NOMO-1 (cell line): ENCODE results near the gene GRIP2.
"Not testable (repeated sequence)": the region's sequence is repeated elsewhere in the genome, so short reads cannot be mapped to it uniquely, and the experiment has no call there.

Source experiments
- DNase-seq, 2 experiments: peaks; one replicate each; lab custom pipeline; 2025; ENCODE audit not compliant: unreplicated experiment in 2 of 2; lab: John Stamatoyannopoulos, UW

GRIP2 gene

GRCh38 chr3:14522768-14523167 lies 17.4 kb downstream of the GRIP2 start:
- no peak for DNase-seq

- no peak for DNase-seq
These were observed 17.9 kb downstream of the GRIP2 start for GRCh38 chr3:14522129-14522691.

- DNase-seq: no peak
These were observed 18.5 kb downstream of the GRIP2 start for GRCh38 chr3:14521611-14522010.

DNA sequence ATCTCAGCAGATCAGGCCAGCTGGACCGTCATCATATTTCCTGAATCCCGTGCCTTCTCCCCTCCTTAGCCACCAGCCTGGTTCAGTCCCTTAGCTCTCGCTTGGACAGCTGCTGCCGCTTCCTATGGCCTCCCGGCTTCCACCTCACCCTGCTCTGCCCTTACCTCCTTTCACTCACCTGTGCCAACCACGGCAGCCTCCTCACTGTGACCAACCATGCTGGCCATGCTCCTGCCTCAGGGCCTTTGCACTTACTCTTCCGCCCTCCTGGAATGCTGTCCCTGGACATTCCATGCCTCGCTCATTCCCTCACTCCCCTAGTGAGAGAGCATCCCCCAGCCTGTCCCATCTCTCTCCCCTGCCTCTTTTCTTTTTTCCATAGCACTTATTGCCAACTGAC lies 19.2 kb downstream of the GRIP2 start:
- DNase-seq: no peak

GRCh38 chr3:14520149-14520548 lies 20.0 kb downstream of the GRIP2 start:
- no peak for DNase-seq

- DNase-seq: no peak
These were observed 20.7 kb downstream of the GRIP2 start for GRCh38 chr3:14519406-14519805.

DNA sequence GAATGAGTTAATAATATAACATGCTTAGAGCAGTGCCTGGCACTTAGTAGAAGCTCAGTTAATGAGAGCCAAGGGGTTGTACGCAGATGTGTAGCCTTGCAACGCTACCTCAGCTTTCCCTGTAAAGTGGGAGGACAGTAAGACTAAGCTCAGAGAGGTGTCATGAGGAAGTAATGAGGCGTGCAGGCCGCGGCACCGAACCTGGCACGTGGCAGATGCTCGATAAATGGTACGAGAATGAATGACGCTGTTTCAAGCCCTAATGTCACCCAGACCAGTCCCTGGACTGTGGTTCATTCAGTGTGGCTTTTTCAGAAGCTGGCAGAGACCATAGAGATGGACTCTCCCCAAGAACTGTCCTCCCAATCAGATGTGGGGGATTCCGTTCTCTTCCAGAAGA lies 21.2 kb downstream of the GRIP2 start:
- no peak for DNase-seq

DNA sequence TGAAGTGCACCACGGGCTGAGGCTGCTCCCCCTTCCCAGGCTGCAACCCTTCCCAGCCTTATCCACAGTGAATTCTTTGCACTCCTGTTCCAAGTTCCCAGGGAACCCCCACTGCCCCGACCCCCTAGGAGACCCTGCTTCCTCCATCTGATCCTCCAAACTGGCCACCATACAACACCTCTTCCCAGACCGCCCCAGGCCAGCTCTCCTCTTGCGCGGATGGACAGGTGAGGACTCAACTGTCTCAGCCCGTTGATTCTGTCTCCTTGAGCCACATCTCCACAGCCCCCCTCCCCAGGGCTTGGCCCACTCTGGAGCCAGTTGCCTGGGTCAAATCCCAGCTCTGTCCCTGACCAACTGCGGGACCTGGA lies 21.7 kb downstream of the GRIP2 start:
- DNase-seq: no peak

DNA sequence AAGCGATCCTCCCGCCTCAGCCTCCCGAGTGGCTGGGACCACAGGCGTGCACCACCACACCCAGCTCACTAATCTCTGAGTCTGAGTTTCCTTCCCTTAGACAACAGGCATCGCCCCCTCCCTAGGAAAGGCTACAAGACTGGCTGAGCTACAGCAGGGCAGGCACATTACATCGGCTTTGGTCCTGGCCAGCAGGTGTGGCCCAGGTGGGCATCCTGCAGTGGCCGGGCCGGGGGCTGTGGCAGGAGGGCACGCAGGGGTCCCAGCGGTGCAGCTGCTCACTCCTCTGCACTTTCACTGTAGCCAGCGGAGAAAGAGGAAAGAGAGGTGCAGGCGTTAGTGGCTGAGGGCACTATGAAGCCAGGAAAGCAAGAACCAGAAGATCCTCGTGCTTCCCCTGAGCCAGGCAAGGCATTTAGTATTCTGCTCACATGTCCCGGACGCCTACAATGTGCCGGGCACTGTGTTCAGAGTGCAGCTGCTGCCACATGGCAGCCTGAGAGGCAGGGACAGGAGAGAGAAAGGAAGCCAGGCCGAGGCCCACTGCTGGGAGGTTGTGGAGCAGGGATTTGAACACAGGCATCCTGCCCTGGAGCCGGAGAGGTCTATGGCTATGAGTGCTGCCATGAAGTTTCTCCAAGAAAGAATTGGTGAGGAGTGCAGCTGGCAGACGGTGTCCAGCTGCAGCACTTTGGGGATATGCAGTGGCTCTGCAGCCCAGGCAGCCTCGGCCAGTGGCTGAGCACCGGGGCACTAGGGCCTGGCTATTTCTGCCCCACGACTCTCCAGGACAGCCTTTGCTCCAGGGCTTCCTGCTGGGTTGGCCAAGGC lies 22.3 kb downstream of the GRIP2 start:
- no peak for DNase-seq

- no peak for DNase-seq
These were observed 23.3 kb downstream of the GRIP2 start for GRCh38 chr3:14516738-14517345.

DNA sequence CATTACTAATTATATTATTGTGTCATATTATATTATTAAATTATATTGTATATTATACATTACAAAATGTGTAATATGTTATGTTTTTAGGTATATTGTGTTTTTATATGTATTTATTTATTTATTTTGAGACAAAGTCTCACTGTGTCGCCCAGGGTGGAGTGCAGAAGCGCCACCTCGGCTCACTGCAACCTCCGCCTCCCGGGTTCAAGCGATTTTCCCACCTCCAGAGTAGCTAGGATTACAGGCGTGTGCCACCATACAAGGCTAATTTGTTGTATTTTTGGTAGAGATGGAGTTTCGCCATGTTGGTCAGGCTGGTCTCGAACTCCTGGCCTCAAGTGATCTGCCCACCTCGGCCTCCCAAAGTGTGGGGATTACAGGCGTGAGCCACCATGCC lies 24.6 kb downstream of the GRIP2 start:
- DNase-seq: not testable (repeated sequence)

DNA sequence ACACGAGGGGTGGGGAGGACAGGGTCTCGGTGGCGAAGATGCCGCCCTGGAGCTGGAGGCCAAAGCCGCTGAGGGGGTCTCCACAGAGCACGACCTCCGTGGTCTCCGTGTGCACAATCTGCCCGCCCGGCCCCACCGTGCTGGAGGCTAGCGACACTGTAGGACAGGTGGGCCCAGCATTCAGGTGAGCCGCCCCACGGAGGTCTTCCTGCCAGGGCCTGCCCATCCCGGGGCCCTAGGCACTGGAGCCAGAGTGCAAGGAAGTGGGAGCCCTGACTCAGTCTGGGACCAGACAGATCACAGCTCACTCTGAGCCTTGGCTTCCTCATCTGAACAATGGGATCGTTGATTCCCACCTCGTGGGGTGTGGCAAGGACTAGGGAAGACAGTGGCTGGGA lies 25.8 kb downstream of the GRIP2 start:
- no peak for DNase-seq

DNA sequence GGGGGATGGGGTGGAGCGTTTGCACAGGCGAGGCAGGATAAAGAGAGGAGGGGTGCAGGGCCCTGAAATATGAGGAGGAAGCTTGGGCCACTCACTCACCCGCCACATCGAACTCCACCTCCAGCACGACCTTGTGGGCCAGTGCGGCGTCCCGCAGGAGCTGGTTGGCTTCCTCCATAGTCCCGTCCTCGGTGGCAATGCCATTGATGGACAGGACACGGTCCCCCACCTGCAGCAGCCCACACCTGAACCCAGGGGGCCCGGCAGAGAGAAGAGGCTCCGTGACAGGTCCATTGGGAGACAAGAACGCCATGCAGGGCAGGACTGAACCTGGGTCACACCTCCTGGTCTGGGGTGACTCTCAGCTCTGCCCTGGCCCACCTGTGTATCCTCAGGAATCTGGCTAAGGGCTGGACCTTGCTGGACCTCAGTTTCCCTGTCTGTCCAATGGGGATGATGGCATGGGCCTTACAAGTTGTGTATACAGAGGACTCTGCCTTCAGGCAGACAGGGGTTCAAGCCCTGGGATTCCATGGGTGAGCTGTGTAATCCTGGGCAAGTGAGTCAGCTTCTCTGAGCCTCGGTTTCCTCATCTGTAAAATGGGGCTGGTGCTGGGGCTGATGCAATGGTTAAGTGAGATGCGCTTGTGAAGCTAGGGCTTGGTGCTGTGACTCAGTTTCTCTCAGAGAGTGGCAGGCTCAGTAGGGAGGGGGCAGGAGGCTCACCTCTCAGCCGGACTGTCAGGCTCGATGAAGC lies 26.4 kb downstream of the GRIP2 start:
- DNase-seq: no peak

DNA sequence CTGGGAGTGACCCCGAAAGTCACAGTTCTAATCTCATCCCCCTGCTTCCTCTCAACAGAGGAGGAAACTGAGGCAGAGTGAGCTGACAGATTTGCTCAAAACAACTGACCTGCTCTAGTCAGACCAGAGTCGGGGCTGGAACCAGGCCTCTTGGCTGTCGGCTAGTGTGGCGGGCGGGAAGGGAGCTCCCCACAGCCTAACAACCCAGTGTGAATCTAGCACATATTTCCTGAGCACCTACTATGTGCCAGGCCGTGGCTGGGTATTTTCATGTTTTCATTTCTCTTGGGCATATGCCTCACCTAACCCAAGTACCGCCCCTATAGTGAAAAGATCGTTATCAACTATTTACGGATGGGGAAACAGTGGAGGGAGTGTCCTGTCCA lies 27.2 kb downstream of the GRIP2 start:
- no peak for DNase-seq

- DNase-seq: no peak
These were observed 27.7 kb downstream of the GRIP2 start for GRCh38 chr3:14512281-14512941.

GRCh38 chr3:14511623-14512280 lies 28.4 kb downstream of the GRIP2 start:
- no peak for DNase-seq

GRCh38 chr3:14510838-14511622 lies 29.1 kb downstream of the GRIP2 start:
- DNase-seq: no peak

GRCh38 chr3:14509796-14510100 lies 30.4 kb downstream of the GRIP2 start:
- no peak for DNase-seq

DNA sequence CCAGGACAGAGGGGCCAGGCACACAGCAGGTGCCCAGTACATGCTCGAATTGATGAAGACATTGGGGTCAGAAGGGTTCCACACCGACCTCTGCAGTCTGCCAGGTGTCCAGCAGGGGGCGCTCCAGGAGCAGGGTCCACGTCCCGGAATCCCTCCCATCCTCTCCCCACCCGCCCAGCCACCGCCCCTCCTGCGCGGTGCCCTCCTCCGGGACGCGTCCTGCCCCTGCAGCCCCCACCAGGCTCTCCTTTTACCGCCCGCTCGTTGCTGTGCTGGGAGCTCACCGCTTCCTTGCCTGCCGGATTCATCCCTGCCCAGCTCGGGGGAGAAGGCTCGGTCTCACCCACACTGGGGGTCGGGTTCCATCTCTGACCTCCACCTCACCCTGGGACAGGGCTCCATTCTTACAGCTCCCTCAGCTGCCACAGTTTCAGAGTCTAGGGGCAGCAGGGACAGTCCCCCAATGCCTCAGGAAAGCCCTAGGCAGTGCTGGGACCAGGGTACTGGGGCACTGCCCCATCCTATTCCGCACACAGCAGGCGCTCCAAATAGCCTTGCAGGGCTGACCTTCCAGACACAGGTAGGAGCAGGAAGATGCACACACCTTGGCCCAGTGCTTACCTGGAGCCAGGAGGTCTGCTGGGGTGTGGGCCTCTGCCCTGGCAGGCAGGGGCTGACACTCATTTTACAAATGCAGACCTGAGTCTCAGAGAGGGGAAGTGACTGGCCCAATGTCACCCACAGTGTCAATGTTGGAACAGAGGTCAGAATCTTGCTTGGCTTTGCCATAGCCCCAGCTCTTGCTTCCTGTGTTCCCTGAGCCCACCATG lies 31.0 kb downstream of the GRIP2 start:
- peak; percentile 27 for DNase-seq
